Loucy (cell line): ENCODE data around the gene KCNH2.

ENCODE experiments used
- H2AFZ ChIP-seq: fragments of 200-600 bp; sonication (generic); 2 replicates; pipeline ENCODE4 v1.6.0; 2016; ENCODE audit warnings: antibody characterized with exemption, mild to moderate bottlenecking, low read length, moderate library complexity
- H3F3A ChIP-seq: fragments of 200-600 bp; 2 replicates; pipeline ENCODE4 v1.6.0; 2016; ENCODE audit warnings: antibody characterized with exemption, low read depth, mild to moderate bottlenecking
- H3K27me3 ChIP-seq: fragments of 200-600 bp; sonication (generic); 2 replicates; pipeline ENCODE4 v1.6.1; 2014; ENCODE audit warnings: low read length, mild to moderate bottlenecking; ENCODE audit not compliant: insufficient read depth, poor library complexity, severe bottlenecking
- H3K36me3 ChIP-seq: fragments of 200-600 bp; sonication (generic); 2 replicates; pipeline ENCODE4 v1.6.1; 2016; ENCODE audit warnings: low read length; ENCODE audit not compliant: insufficient read depth
- H3K4me1 ChIP-seq: fragments of 200-600 bp; sonication (generic); 2 replicates; pipeline ENCODE4 v1.5.1; 2014; ENCODE audit warnings: low read length, mild to moderate bottlenecking; ENCODE audit not compliant: insufficient read depth, poor library complexity, severe bottlenecking
- H3K4me2 ChIP-seq: fragments of 200-600 bp; sonication (generic); 2 replicates; pipeline ENCODE4 v1.6.0; 2014; ENCODE audit warnings: antibody characterized with exemption, low read length, low read depth, mild to moderate bottlenecking; ENCODE audit not compliant: poor library complexity, severe bottlenecking
- H3K4me3 ChIP-seq: fragments of 200-600 bp; sonication (generic); 2 replicates; pipeline ENCODE4 v1.5.1; 2014; ENCODE audit warnings: low read length, mild to moderate bottlenecking, mixed read lengths; ENCODE audit not compliant: poor library complexity, severe bottlenecking
- H3K79me2 ChIP-seq: fragments of 200-600 bp; sonication (generic); 2 replicates; pipeline ENCODE4 v1.6.1; 2014; ENCODE audit warnings: low read length; ENCODE audit not compliant: insufficient read depth
- H3K9ac ChIP-seq: fragments of 200-600 bp; sonication (generic); 2 replicates; pipeline ENCODE4 v1.6.0; 2014; ENCODE audit warnings: mild to moderate bottlenecking, low read depth, low read length, moderate library complexity; ENCODE audit not compliant: poor library complexity, severe bottlenecking
- H3K9me2 ChIP-seq: fragments of 200-600 bp; sonication (generic); replicated peaks from 2 replicates; pipeline ENCODE4 v1.6.1; 2016; ENCODE audit warnings: low read depth, low read length, mixed read lengths
- H3K9me3 ChIP-seq: fragments of 200-600 bp; sonication (generic); 2 replicates; pipeline ENCODE4 v1.6.1; 2014; ENCODE audit warnings: mild to moderate bottlenecking, antibody characterized with exemption, low read length, low read depth; ENCODE audit not compliant: insufficient read depth
- H4K20me1 ChIP-seq: fragments of 200-600 bp; sonication (generic); 2 replicates; pipeline ENCODE4 v1.6.0; 2014; ENCODE audit warnings: antibody characterized with exemption, low read length, mild to moderate bottlenecking; ENCODE audit not compliant: insufficient read depth, poor library complexity, severe bottlenecking
- EZH2phosphoT487 ChIP-seq: fragments of 200-600 bp; IDR thresholded peaks from 2 replicates; pipeline ENCODE4 v1.6.1; 2018; ENCODE audit warnings: antibody characterized with exemption, mild to moderate bottlenecking, moderate library complexity, borderline replicate concordance
- TF ChIP-seq, protein P1 (sequence below): fragments of 200-600 bp; sonication (generic); conservative IDR thresholded peaks from 2 replicates; pipeline ENCODE4 v1.5.1; 2014; ENCODE audit warnings: mild to moderate bottlenecking, antibody characterized with exemption, low read length

The KCNH2 gene

DNA sequence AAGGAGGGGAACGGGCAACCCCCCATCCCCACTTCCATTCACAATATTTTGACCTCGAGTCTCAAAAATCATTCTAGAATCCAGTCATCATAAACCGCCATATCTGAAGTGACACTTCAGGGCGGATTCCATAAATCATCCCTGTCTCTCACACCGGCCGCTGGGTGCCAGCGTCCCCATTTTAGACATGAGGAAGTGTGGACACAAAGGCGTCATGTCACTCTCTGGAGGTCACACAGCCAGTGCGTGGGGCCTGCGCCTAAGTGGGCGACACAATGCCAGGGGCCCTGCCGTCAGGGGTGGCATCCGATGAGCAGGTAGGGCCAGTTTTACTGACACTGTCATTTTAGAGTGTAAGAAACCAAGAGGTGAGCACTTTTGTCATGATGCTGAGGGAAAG lies 19.5 kb downstream of the KCNH2 start:
- H3K79me2 ChIP-seq = no peaks in the 10 kb centered on the region
- no peaks in the 10 kb centered on the region for H3K27me3 ChIP-seq

DNA sequence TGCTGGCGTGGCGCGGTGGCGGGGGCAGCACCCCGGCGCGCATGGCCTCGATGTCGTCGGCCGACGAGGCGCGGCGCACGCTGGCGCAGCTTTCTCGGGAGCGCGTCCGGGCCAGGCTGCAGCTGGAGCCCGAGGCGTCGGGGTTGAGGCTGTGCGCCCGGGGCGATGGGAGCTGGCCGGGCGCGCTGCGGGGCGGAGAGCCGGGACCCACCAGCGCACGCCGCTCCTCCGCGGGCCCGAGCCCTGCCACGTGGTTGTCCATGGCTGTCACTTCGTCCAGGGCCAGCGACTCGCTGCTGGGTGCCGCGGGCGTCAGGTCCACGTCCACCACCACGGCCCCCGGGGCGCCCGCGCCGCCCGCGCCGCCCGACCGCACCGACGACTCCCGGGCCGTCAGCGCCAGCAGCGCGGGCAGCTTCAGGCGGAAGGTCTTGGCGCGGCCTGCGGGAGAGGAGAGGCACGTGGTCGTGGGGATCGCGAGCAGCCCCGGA lies 20.0 kb downstream of the KCNH2 start:
- H4K20me1 ChIP-seq = no peaks in the 10 kb centered on the region
- no peak for TF ChIP-seq EZH2phosphoT487
- TF ChIP-seq, protein P1, sequence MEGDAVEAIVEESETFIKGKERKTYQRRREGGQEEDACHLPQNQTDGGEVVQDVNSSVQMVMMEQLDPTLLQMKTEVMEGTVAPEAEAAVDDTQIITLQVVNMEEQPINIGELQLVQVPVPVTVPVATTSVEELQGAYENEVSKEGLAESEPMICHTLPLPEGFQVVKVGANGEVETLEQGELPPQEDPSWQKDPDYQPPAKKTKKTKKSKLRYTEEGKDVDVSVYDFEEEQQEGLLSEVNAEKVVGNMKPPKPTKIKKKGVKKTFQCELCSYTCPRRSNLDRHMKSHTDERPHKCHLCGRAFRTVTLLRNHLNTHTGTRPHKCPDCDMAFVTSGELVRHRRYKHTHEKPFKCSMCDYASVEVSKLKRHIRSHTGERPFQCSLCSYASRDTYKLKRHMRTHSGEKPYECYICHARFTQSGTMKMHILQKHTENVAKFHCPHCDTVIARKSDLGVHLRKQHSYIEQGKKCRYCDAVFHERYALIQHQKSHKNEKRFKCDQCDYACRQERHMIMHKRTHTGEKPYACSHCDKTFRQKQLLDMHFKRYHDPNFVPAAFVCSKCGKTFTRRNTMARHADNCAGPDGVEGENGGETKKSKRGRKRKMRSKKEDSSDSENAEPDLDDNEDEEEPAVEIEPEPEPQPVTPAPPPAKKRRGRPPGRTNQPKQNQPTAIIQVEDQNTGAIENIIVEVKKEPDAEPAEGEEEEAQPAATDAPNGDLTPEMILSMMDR = no peak
- no peaks in the 10 kb centered on the region for H3K27me3 ChIP-seq
- no peak overlapping the region for H3K9ac ChIP-seq
- H3K36me3 ChIP-seq = no peaks in the 10 kb centered on the region
- no peaks in the 10 kb centered on the region for H3K79me2 ChIP-seq
- H3K9me2 ChIP-seq = no peaks in the 10 kb centered on the region
- H3K9me3 ChIP-seq = no peaks in the 10 kb centered on the region
- peaks cover 39% of the 10 kb centered on the region for H3K4me1 ChIP-seq
- no peak overlapping the region for H3K4me3 ChIP-seq
- no peaks in the 10 kb centered on the region for H3F3A ChIP-seq
- H2AFZ ChIP-seq = no peak overlapping the region
- H3K4me2 ChIP-seq = no peak overlapping the region

More for the DNA sequence above, 19.5 kb downstream of the KCNH2 start:
- no peak overlapping the region for H3K4me2 ChIP-seq
- H3K9me2 ChIP-seq = no peaks in the 10 kb centered on the region
- no peaks in the 10 kb centered on the region for H3K9me3 ChIP-seq
- peaks cover 39% of the 10 kb centered on the region for H3K4me1 ChIP-seq
- no peaks in the 10 kb centered on the region for H3F3A ChIP-seq
- TF ChIP-seq, protein P1 = no peak
- no peak for TF ChIP-seq EZH2phosphoT487
- peak overlapping the region; percentile 65 for H3K9ac ChIP-seq
- H3K36me3 ChIP-seq = no peaks in the 10 kb centered on the region
- H2AFZ ChIP-seq = no peak overlapping the region
- H3K4me3 ChIP-seq = no peak overlapping the region
- H4K20me1 ChIP-seq = no peaks in the 10 kb centered on the region

DNA sequence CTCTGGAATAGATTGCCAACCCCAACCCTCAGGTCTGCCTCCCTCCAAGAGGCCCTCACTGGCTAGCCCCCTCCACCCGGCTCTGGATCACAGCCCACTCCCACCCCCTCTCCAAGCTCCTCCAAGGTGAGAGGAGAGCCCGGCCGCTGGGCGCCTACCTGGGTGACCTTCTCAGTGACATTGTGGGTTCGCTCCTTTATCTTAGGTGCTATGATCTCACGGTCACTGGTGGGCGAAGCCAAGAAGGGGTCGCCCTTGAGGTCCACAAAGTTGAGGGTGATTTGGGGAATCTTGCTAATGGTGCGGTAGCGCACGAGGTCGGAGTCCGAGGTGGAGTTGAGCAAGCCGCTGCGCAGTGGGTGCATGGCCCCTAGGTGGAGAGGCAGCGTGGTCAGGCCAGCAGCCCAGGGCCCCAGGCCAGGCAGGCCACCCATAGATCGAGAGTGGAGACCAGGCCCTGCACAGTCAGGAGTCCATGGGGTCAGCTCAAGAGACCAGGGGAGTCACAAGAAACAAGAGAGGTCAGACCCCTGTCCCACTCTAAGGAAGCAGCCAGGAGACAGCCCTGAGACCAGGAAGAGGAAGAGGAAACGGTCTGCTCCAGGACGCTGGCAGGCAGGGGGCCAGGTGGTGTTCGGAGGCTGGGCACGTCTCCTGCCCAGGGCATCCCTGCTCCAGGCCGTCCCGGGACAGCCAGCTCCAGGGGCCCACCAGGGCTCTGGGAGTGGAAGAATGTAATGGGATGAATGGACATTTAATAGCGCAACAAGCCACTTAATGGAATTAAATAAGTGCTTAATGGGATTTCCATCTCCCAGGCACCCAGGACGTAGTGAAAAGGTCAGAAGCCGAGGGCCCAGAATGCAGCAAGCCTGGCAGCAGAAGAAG lies 20.7 kb downstream of the KCNH2 start:
- H3K79me2 ChIP-seq = no peaks in the 10 kb centered on the region
- no peaks in the 10 kb centered on the region for H3K9me3 ChIP-seq
- no peak for TF ChIP-seq EZH2phosphoT487
- TF ChIP-seq, protein P1 = no peak
- no peaks in the 10 kb centered on the region for H3K9me2 ChIP-seq
- no peaks in the 10 kb centered on the region for H3F3A ChIP-seq
- no peak overlapping the region for H2AFZ ChIP-seq
- no peaks in the 10 kb centered on the region for H4K20me1 ChIP-seq
- H3K36me3 ChIP-seq = no peaks in the 10 kb centered on the region
- no peak overlapping the region for H3K9ac ChIP-seq
- H3K4me1 ChIP-seq = peaks cover 33% of the 10 kb centered on the region
- H3K4me3 ChIP-seq = no peak overlapping the region
- no peaks in the 10 kb centered on the region for H3K27me3 ChIP-seq
- H3K4me2 ChIP-seq = no peak overlapping the region
